ENCODE data around the gene MAB21L4.

DNA sequence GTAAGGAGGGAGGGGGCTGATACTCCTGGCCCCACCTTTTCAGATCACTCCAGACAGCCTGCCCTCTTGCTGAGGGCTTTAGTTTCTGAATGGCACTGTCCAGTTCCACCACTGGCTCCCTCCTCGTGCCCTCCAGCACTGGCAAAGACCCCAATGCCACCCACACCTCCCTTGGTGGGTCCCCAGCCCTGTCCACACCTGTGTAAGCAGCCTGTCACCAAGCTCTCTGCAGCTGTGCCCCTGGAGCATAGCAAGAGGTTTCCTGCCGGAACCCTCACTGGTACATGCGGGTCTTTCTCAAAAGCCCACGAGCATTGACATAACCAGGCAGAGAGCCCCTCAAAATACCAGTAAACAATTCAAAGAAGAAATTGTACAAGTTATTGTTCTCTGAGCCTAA is 58.3 kb downstream of the MAB21L4 start:
- no peak for TF ChIP-seq CTCF (IDR thresholded peaks at IDR 0.05)
- no peak for TF ChIP-seq POLR2A (IDR thresholded peaks at IDR 0.05)

Data from lower leg skin (tissue), 3 donors.